ENCODE measurements around the gene PRKD3. TPM values are rescaled to one million over a fixed set of nuclear protein-coding genes. Genes with fewer than 3 reads are reported as not detected.

Gene PRKD3
- total RNA-seq (2014; rRNA removed) (26.4 and 27.2 TPM in 2 replicates), Bru-seq, nascent RNA (percentile 75 among the genes with signal in this experiment), BruChase-seq, experiment 1, labeled RNA remaining after a 6-hour chase (percentile 79 among the genes with signal in this experiment), BruChase-seq, experiment 2, labeled RNA remaining after a 2-hour chase (percentile 75 among the genes with signal in this experiment)
- long read RNA-seq, full-length matches to known transcripts = 3 of 42 reads
- long read RNA-seq, partial matches to known transcripts = 13 of 42 reads
- long read RNA-seq, other reads (novel, unspliced or antisense) = 26 of 42 reads

GRCh38 chr2:37324786-37325624, at the start of gene PRKD3:
Gene PRKD3, minus strand, starts transcription at chr2:37324833. Its CDS starts 8,309 bp downstream, at chr2:37316524.
- CTCF ChIA-PET = no interaction called here
- POLR2A ChIA-PET (ENCODE audit: unreplicated experiment) = interaction anchor here (0.6 kb wide), 1 partner anchor 1170 kb away, joined by 3 read pairs; no protein-coding TSS in a partner anchor
- H3K9me2 ChIP-seq (replicated peaks; ENCODE audit: low read length) = no peaks in the 10 kb centered on the region
- no peaks in the 10 kb centered on the region for H3K27me3 ChIP-seq (ENCODE audit: low read length)
- TF ChIP-seq EZH2phosphoT487 (IDR thresholded peaks at IDR 0.05; ENCODE audit: borderline replicate concordance, low read length) = no peak
- no peak for TF ChIP-seq EZH2 (IDR thresholded peaks at IDR 0.05; ENCODE audit: low read length, unreplicated experiment)
- TF ChIP-seq, protein P1, sequence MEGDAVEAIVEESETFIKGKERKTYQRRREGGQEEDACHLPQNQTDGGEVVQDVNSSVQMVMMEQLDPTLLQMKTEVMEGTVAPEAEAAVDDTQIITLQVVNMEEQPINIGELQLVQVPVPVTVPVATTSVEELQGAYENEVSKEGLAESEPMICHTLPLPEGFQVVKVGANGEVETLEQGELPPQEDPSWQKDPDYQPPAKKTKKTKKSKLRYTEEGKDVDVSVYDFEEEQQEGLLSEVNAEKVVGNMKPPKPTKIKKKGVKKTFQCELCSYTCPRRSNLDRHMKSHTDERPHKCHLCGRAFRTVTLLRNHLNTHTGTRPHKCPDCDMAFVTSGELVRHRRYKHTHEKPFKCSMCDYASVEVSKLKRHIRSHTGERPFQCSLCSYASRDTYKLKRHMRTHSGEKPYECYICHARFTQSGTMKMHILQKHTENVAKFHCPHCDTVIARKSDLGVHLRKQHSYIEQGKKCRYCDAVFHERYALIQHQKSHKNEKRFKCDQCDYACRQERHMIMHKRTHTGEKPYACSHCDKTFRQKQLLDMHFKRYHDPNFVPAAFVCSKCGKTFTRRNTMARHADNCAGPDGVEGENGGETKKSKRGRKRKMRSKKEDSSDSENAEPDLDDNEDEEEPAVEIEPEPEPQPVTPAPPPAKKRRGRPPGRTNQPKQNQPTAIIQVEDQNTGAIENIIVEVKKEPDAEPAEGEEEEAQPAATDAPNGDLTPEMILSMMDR (conservative IDR thresholded peaks at IDR 0.05; ENCODE audit: low read depth, low read length) = no peak
- intact Hi-C loops (cut with micrococcal nuclease) = loop anchor here (2.0 to 5.0 kb wide), 3 partner anchors 52 to 262 kb away; no protein-coding TSS in a partner anchor
- peak within 1 kb of the TSS; percentile 82 for H3K9ac ChIP-seq (ENCODE audit: low read length)
- no peaks in the 10 kb centered on the region; the same call in 1 of the 2 replicates for H3K36me3 ChIP-seq (ENCODE audit: low read depth, low read length)
- BruUV-seq (replicated peaks) = TSS peak; percentile 60
- peaks cover 41% of the 10 kb centered on the region for H3K79me2 ChIP-seq (ENCODE audit: low read length)
- peak within 1 kb of the TSS; percentile 93 for H3K4me3 ChIP-seq (ENCODE audit: low read length)
- peak within 1 kb of the TSS; percentile 86 for H2AFZ ChIP-seq (ENCODE audit: low read length)
- H3F3A ChIP-seq (ENCODE audit: low read length, unreplicated experiment) = no peaks in the 10 kb centered on the region
- DNase-seq = peak; percentile 69
- H3K4me2 ChIP-seq (ENCODE audit: low read length) = peak within 1 kb of the TSS; percentile 86
- peak; percentile 70 for ATAC-seq
- H3K4me1 ChIP-seq (ENCODE audit: insufficient read depth, low read length) = peaks cover 26% of the 10 kb centered on the region
- peaks cover 7% of the 10 kb centered on the region; the same call in 1 of the 2 replicates for H4K20me1 ChIP-seq (ENCODE audit: low read length)
- H3K9me3 ChIP-seq (ENCODE audit: low read length) = no peaks in the 10 kb centered on the region
- peak within 1 kb of the TSS; percentile 44 for H3K27ac ChIP-seq (ENCODE audit: low read length)

GRCh38 chr2:37372000-37372399, 47.4 kb upstream of the PRKD3 start:
- DNase-seq (no peak), ATAC-seq (no peak)
- POLR2A ChIA-PET (ENCODE audit: unreplicated experiment) = no interaction called here
- no peak overlapping the region for H3K27ac ChIP-seq (ENCODE audit: low read length)
- H3K79me2 ChIP-seq (ENCODE audit: low read length) = no peaks in the 10 kb centered on the region
- H3K4me1 ChIP-seq (ENCODE audit: insufficient read depth, low read length) = peaks cover 11% of the 10 kb centered on the region
- CTCF ChIA-PET = no interaction called here
- H4K20me1 ChIP-seq (ENCODE audit: low read length) = no peaks in the 10 kb centered on the region
- H2AFZ ChIP-seq (ENCODE audit: low read length) = no peak overlapping the region
- H3K9me3 ChIP-seq (ENCODE audit: low read length) = no peaks in the 10 kb centered on the region
- H3K4me3 ChIP-seq (ENCODE audit: low read length) = no peak overlapping the region
- intact Hi-C loops (cut with micrococcal nuclease) = no loop called here
- no peak overlapping the region for H3K4me2 ChIP-seq (ENCODE audit: low read length)
- BruUV-seq (replicated peaks) = no TSS peak
- H3F3A ChIP-seq (ENCODE audit: low read length, unreplicated experiment) = no peaks in the 10 kb centered on the region
- H3K27me3 ChIP-seq (ENCODE audit: low read length) = no peaks in the 10 kb centered on the region
- no peaks in the 10 kb centered on the region for H3K9me2 ChIP-seq (replicated peaks; ENCODE audit: low read length)
- TF ChIP-seq, protein P1 (conservative IDR thresholded peaks at IDR 0.05; ENCODE audit: low read depth, low read length) = no peak
- TF ChIP-seq EZH2 (IDR thresholded peaks at IDR 0.05; ENCODE audit: low read length, unreplicated experiment) = no peak
- no peak for TF ChIP-seq EZH2phosphoT487 (IDR thresholded peaks at IDR 0.05; ENCODE audit: borderline replicate concordance, low read length)
- no peak overlapping the region for H3K9ac ChIP-seq (ENCODE audit: low read length)
- no peaks in the 10 kb centered on the region for H3K36me3 ChIP-seq (ENCODE audit: low read depth, low read length)
